ENCODE results near the gene CPO.

Gene CPO

GRCh38 chr2:206971805-206972204 is 32.5 kb downstream of the CPO start:
- 85% methylated on average over 3 of the region's 3 CpGs for WGBS
- no peak overlapping the region for H3K14ac ChIP-seq (ENCODE audit: low read length in 2 of 2)
- H2BK5ac ChIP-seq (ENCODE audit: low read depth, low read length, poor library complexity, severe bottlenecking) = no peak overlapping the region
- no peak overlapping the region for H4K91ac ChIP-seq (ENCODE audit: low read length)
- H3K79me1 ChIP-seq (replicated peaks; ENCODE audit: low read length, poor library complexity, severe bottlenecking) = no peaks in the 10 kb centered on the region
- H3K36me3 ChIP-seq (ENCODE audit: control insufficient read depth in 1 of 2, insufficient read depth in 2 of 2, low read depth in 1 of 2, low read length in 2 of 2) = no peaks in the 10 kb centered on the region
- H3K23ac ChIP-seq (ENCODE audit: low read length in 2 of 2) = no peak overlapping the region
- H4K8ac ChIP-seq (ENCODE audit: low read length) = no peak overlapping the region
- H3K9me3 ChIP-seq (ENCODE audit: control insufficient read depth, low read length) = no peaks in the 10 kb centered on the region
- DNase-seq = peak; percentile 59
- H2BK15ac ChIP-seq (ENCODE audit: low read depth, poor library complexity, severe bottlenecking) = no peak overlapping the region
- no peaks in the 10 kb centered on the region for H3K4me1 ChIP-seq (ENCODE audit: control insufficient read depth, insufficient read depth, low read depth, low read length)
- no peak overlapping the region for H3K4ac ChIP-seq (ENCODE audit: low read depth in 1 of 2, low read length in 2 of 2)
- peak overlapping the region; percentile 20 for H2AFZ ChIP-seq (ENCODE audit: low read depth, low read length)
- H3K4me3 ChIP-seq (ENCODE audit: insufficient read depth in 1 of 2, low read depth in 1 of 2, low read length in 2 of 2) = no peak overlapping the region
- H3K4me2 ChIP-seq (ENCODE audit: low read length, poor library complexity, severe bottlenecking) = no peak overlapping the region
- no peaks in the 10 kb centered on the region for H3K27me3 ChIP-seq (ENCODE audit: control insufficient read depth in 1 of 2, insufficient read depth in 1 of 2, low read length in 2 of 2)
- H3K9ac ChIP-seq (ENCODE audit: low read length) = peak overlapping the region; percentile 56
- no peak overlapping the region for H3K18ac ChIP-seq (ENCODE audit: low read depth in 1 of 2, low read length in 2 of 2)
- H2BK120ac ChIP-seq (ENCODE audit: low read depth, low read length) = no peak overlapping the region
- no peak overlapping the region for H3K27ac ChIP-seq (ENCODE audit: low read length, poor library complexity, severe bottlenecking)
- no peak overlapping the region for H2BK12ac ChIP-seq (ENCODE audit: low read length in 2 of 2)
- no peak overlapping the region for H2AK5ac ChIP-seq (ENCODE audit: low read length, severe bottlenecking)

GRCh38 chr2:206974551-206974950 is 35.2 kb downstream of the CPO start:
- no peak overlapping the region for H2BK12ac ChIP-seq (ENCODE audit: low read length in 2 of 2)
- H3K79me1 ChIP-seq (replicated peaks; ENCODE audit: low read length, poor library complexity, severe bottlenecking) = no peaks in the 10 kb centered on the region
- no peak overlapping the region for H3K4me3 ChIP-seq (ENCODE audit: insufficient read depth in 1 of 2, low read depth in 1 of 2, low read length in 2 of 2)
- no peaks in the 10 kb centered on the region for H3K27me3 ChIP-seq (ENCODE audit: control insufficient read depth in 1 of 2, insufficient read depth in 1 of 2, low read length in 2 of 2)
- no peak overlapping the region for H2BK120ac ChIP-seq (ENCODE audit: low read depth, low read length)
- no peak overlapping the region for H2BK5ac ChIP-seq (ENCODE audit: low read depth, low read length, poor library complexity, severe bottlenecking)
- 78% methylated on average over 1 of the region's 2 CpGs for WGBS
- H2AFZ ChIP-seq (ENCODE audit: low read depth, low read length) = no peak overlapping the region
- no peak for DNase-seq
- H4K8ac ChIP-seq (ENCODE audit: low read length) = no peak overlapping the region
- H3K23ac ChIP-seq (ENCODE audit: low read length in 2 of 2) = no peak overlapping the region
- no peak overlapping the region for H2AK5ac ChIP-seq (ENCODE audit: low read length, severe bottlenecking)
- H4K91ac ChIP-seq (ENCODE audit: low read length) = no peak overlapping the region
- no peak overlapping the region for H3K4ac ChIP-seq (ENCODE audit: low read depth in 1 of 2, low read length in 2 of 2)
- no peaks in the 10 kb centered on the region for H3K4me1 ChIP-seq (ENCODE audit: control insufficient read depth, insufficient read depth, low read depth, low read length)
- no peak overlapping the region for H3K27ac ChIP-seq (ENCODE audit: low read length, poor library complexity, severe bottlenecking)
- H3K4me2 ChIP-seq (ENCODE audit: low read length, poor library complexity, severe bottlenecking) = no peak overlapping the region
- no peak overlapping the region for H3K14ac ChIP-seq (ENCODE audit: low read length in 2 of 2)
- H3K36me3 ChIP-seq (ENCODE audit: control insufficient read depth in 1 of 2, insufficient read depth in 2 of 2, low read depth in 1 of 2, low read length in 2 of 2) = no peaks in the 10 kb centered on the region
- no peak overlapping the region for H3K18ac ChIP-seq (ENCODE audit: low read depth in 1 of 2, low read length in 2 of 2)
- H3K9ac ChIP-seq (ENCODE audit: low read length) = peak overlapping the region; percentile 30
- no peak overlapping the region for H2BK15ac ChIP-seq (ENCODE audit: low read depth, poor library complexity, severe bottlenecking)
- no peaks in the 10 kb centered on the region for H3K9me3 ChIP-seq (ENCODE audit: control insufficient read depth, low read length)

- no peak overlapping the region for H3K4me3 ChIP-seq (ENCODE audit: insufficient read depth in 1 of 2, low read depth in 1 of 2, low read length in 2 of 2)
- 94% methylated on average over 5 of the region's 5 CpGs for WGBS
- no peak overlapping the region for H3K14ac ChIP-seq (ENCODE audit: low read length in 2 of 2)
Measured at GRCh38 chr2:206978746-206979145, 39.4 kb downstream of the CPO start.

GRCh38 chr2:206979365-206979764 is 40.0 kb downstream of the CPO start:
- 96% methylated on average over 3 of the region's 3 CpGs for WGBS
- Histone ChIP-seq H3K36me3 (ENCODE audit: control insufficient read depth in 1 of 2, insufficient read depth in 2 of 2, low read depth in 1 of 2, low read length in 2 of 2) (no peaks in the 10 kb centered on the region), H3K4me2 (ENCODE audit: low read length, poor library complexity, severe bottlenecking) (no peak overlapping the region), H3K9ac (ENCODE audit: low read length) (no peak overlapping the region), H2BK15ac (ENCODE audit: low read depth, poor library complexity, severe bottlenecking) (no peak overlapping the region), H3K14ac (ENCODE audit: low read length in 2 of 2) (no peak overlapping the region), H3K18ac (ENCODE audit: low read depth in 1 of 2, low read length in 2 of 2) (no peak overlapping the region), H2BK5ac (ENCODE audit: low read depth, low read length, poor library complexity, severe bottlenecking) (no peak overlapping the region), H3K9me3 (ENCODE audit: control insufficient read depth, low read length) (no peaks in the 10 kb centered on the region), H3K27ac (ENCODE audit: low read length, poor library complexity, severe bottlenecking) (no peak overlapping the region), H2AFZ (ENCODE audit: low read depth, low read length) (no peak overlapping the region), H3K4me3 (ENCODE audit: insufficient read depth in 1 of 2, low read depth in 1 of 2, low read length in 2 of 2) (no peak overlapping the region), H3K27me3 (ENCODE audit: control insufficient read depth in 1 of 2, insufficient read depth in 1 of 2, low read length in 2 of 2) (no peaks in the 10 kb centered on the region), H3K4ac (ENCODE audit: low read depth in 1 of 2, low read length in 2 of 2) (no peak overlapping the region), H3K79me1 (replicated peaks; ENCODE audit: low read length, poor library complexity, severe bottlenecking) (no peaks in the 10 kb centered on the region), H4K8ac (ENCODE audit: low read length) (no peak overlapping the region), H4K91ac (ENCODE audit: low read length) (no peak overlapping the region), H2AK5ac (ENCODE audit: low read length, severe bottlenecking) (no peak overlapping the region), H2BK12ac (ENCODE audit: low read length in 2 of 2) (no peak overlapping the region), H3K23ac (ENCODE audit: low read length in 2 of 2) (no peak overlapping the region), H2BK120ac (ENCODE audit: low read depth, low read length) (no peak overlapping the region), H3K4me1 (ENCODE audit: control insufficient read depth, insufficient read depth, low read depth, low read length) (peaks cover 3% of the 10 kb centered on the region)
- DNase-seq = no peak

More at GRCh38 chr2:206978746-206979145, 39.4 kb downstream of the CPO start:
- no peak overlapping the region for H2AFZ ChIP-seq (ENCODE audit: low read depth, low read length)
- H3K27ac ChIP-seq (ENCODE audit: low read length, poor library complexity, severe bottlenecking) = no peak overlapping the region
- no peak overlapping the region for H3K4ac ChIP-seq (ENCODE audit: low read depth in 1 of 2, low read length in 2 of 2)
- no peak overlapping the region for H2BK12ac ChIP-seq (ENCODE audit: low read length in 2 of 2)
- H2BK15ac ChIP-seq (ENCODE audit: low read depth, poor library complexity, severe bottlenecking) = no peak overlapping the region
- DNase-seq = peak; percentile 9
- no peak overlapping the region for H4K8ac ChIP-seq (ENCODE audit: low read length)
- H3K4me2 ChIP-seq (ENCODE audit: low read length, poor library complexity, severe bottlenecking) = no peak overlapping the region
- H3K18ac ChIP-seq (ENCODE audit: low read depth in 1 of 2, low read length in 2 of 2) = no peak overlapping the region
- H3K9ac ChIP-seq (ENCODE audit: low read length) = peak overlapping the region; percentile 63
- no peak overlapping the region for H2AK5ac ChIP-seq (ENCODE audit: low read length, severe bottlenecking)
- H2BK120ac ChIP-seq (ENCODE audit: low read depth, low read length) = no peak overlapping the region
- peaks cover 3% of the 10 kb centered on the region for H3K4me1 ChIP-seq (ENCODE audit: control insufficient read depth, insufficient read depth, low read depth, low read length)
- no peak overlapping the region for H2BK5ac ChIP-seq (ENCODE audit: low read depth, low read length, poor library complexity, severe bottlenecking)
- no peaks in the 10 kb centered on the region for H3K79me1 ChIP-seq (replicated peaks; ENCODE audit: low read length, poor library complexity, severe bottlenecking)
- H3K27me3 ChIP-seq (ENCODE audit: control insufficient read depth in 1 of 2, insufficient read depth in 1 of 2, low read length in 2 of 2) = no peaks in the 10 kb centered on the region
- H3K9me3 ChIP-seq (ENCODE audit: control insufficient read depth, low read length) = no peaks in the 10 kb centered on the region
- no peaks in the 10 kb centered on the region for H3K36me3 ChIP-seq (ENCODE audit: control insufficient read depth in 1 of 2, insufficient read depth in 2 of 2, low read depth in 1 of 2, low read length in 2 of 2)
- H4K91ac ChIP-seq (ENCODE audit: low read length) = no peak overlapping the region
- no peak overlapping the region for H3K23ac ChIP-seq (ENCODE audit: low read length in 2 of 2)

All from mesenchymal stem cell (in vitro differentiated cells and primary cell).